MCF 10A (cell line): ENCODE results near the gene DCAKD. TPM values are rescaled to one million over a fixed set of nuclear protein-coding genes. Genes with fewer than 3 reads are reported as not detected.

Experiments
- BruUV-seq: library from RNA; stranded (reverse); fragments of 400-500 nt; replicated peaks from 2 replicates; lab custom pipeline; 2021; lab: Mats Ljungman, UMichigan
- CTCF ChIA-PET: fragments of 300-600 bp; sonication (Branson Sonifier 250); formaldehyde crosslinking; extraction: SDS; loops from one replicate; lab custom pipeline; 2021; ENCODE audit warnings: antibody characterized with exemption, inconsistent platforms; lab: Yijun Ruan, JAX
- POLR2A ChIA-PET: fragments of 300-600, 350-650 bp; sonication (Branson Sonifier 250); formaldehyde crosslinking; extraction: SDS; loops from one replicate; lab custom pipeline; 2020; ENCODE audit warnings: antibody characterized with exemption, inconsistent platforms; lab: Yijun Ruan, JAX
- DNase-seq: peaks from one replicate; pipeline ENCODE4 v3.0.0-alpha.2; 2018; ENCODE audit not compliant: unreplicated experiment
- H3K27ac Mint-ChIP-seq: one replicate; pipeline ENCODE4 v1.8.0; 2022; ENCODE audit warnings: mild to moderate bottlenecking, low read depth, mixed read lengths; ENCODE audit not compliant: unreplicated experiment
- H3K27me3 Mint-ChIP-seq: one replicate; pipeline ENCODE4 v1.8.0; 2022; ENCODE audit warnings: mixed read lengths; ENCODE audit not compliant: insufficient read depth, unreplicated experiment
- H3K36me3 Mint-ChIP-seq: one replicate; pipeline ENCODE4 v1.8.0; 2022; ENCODE audit warnings: mild to moderate bottlenecking, moderate library complexity, mixed read lengths; ENCODE audit not compliant: insufficient read depth, unreplicated experiment
- H3K4me1 Mint-ChIP-seq: one replicate; pipeline ENCODE4 v1.8.0; 2022; ENCODE audit warnings: mixed read lengths; ENCODE audit not compliant: insufficient read depth, unreplicated experiment
- H3K4me3 Mint-ChIP-seq: one replicate; pipeline ENCODE4 v1.8.0; 2022; ENCODE audit warnings: mild to moderate bottlenecking, moderate library complexity, mixed read lengths; ENCODE audit not compliant: unreplicated experiment
- H3K9me3 Mint-ChIP-seq: one replicate; pipeline ENCODE4 v1.8.0; 2022; ENCODE audit warnings: mixed read lengths; ENCODE audit not compliant: unreplicated experiment
- CTCF ChIP-seq: fragments of 200-600 bp; IDR thresholded peaks from one replicate; pipeline ENCODE4 v1.8.0; 2022; ENCODE audit warnings: antibody characterized with exemption, mild to moderate bottlenecking; ENCODE audit not compliant: unreplicated experiment
- intact Hi-C: fragments of 100-400 bp; cut with micrococcal nuclease; formaldehyde crosslinking; loops from 2 replicates; pipeline ENCODE4 v1.14.1; 2022
- total RNA-seq: library from RNA; stranded (reverse); gene quantifications from 2 replicates; pipeline ENCODE4 v1.2.3, GENCODE V29; 2022

DCAKD gene
- total RNA-seq, 1 experiment from 2014 or later, result 23.3 TPM

GRCh38 chr17:45032174-45032541 is 19.3 kb downstream of the DCAKD start:
- Mint-ChIP-seq H3K27ac (no peak overlapping the region), H3K36me3 (peaks cover 49% of the 10 kb centered on the region), H3K4me3 (no peak overlapping the region), H3K4me1 (no peaks in the 10 kb centered on the region), H3K27me3 (no peaks in the 10 kb centered on the region), H3K9me3 (no peaks in the 10 kb centered on the region)
- ChIA-PET POLR2A (interaction anchor here (1.0 to 1.7 kb wide), 2 partner anchors 62 to 111 kb away, joined by 3 to 4 read pairs; no protein-coding TSS in a partner anchor), CTCF (interaction anchor here (0.5 to 1.6 kb wide), 5 partner anchors 10 to 140 kb away, joined by 3 to 10 read pairs (median 3); no protein-coding TSS in a partner anchor)
- no peak for DNase-seq
- intact Hi-C loops, result no loop called here
- no TSS peak for BruUV-seq
- TF ChIP-seq CTCF, result no peak

GRCh38 chr17:45031231-45032173 is 19.9 kb downstream of the DCAKD start:
- H3K4me1 Mint-ChIP-seq, result no peaks in the 10 kb centered on the region
- no peak for TF ChIP-seq CTCF
- no peaks in the 10 kb centered on the region for H3K27me3 Mint-ChIP-seq
- peaks cover 55% of the 10 kb centered on the region for H3K36me3 Mint-ChIP-seq
- no TSS peak for BruUV-seq
- no peaks in the 10 kb centered on the region for H3K9me3 Mint-ChIP-seq
- H3K27ac Mint-ChIP-seq, result no peak overlapping the region
- intact Hi-C loops, result no loop called here
- CTCF ChIA-PET, result interaction anchor here (0.6 to 1.7 kb wide), 6 partner anchors 9 to 139 kb away, joined by 3 to 10 read pairs (median 4); no protein-coding TSS in a partner anchor
- DNase-seq, result no peak
- no peak overlapping the region for H3K4me3 Mint-ChIP-seq
- POLR2A ChIA-PET, result interaction anchor here (1.0 to 1.7 kb wide), 2 partner anchors 62 to 110 kb away, joined by 3 to 4 read pairs; no protein-coding TSS in a partner anchor

- Mint-ChIP-seq H3K27me3 (no peaks in the 10 kb centered on the region), H3K27ac (no peak overlapping the region), H3K9me3 (no peaks in the 10 kb centered on the region), H3K4me3 (no peak overlapping the region), H3K4me1 (no peaks in the 10 kb centered on the region), H3K36me3 (peaks cover 56% of the 10 kb centered on the region)
- no peak for DNase-seq
- intact Hi-C loops, result no loop called here
- ChIA-PET CTCF (interaction anchor here (0.8 to 1.7 kb wide), 4 partner anchors 8 to 110 kb away, joined by 3 to 10 read pairs (median 4); no protein-coding TSS in a partner anchor), POLR2A (interaction anchor here (0.9 to 1.7 kb wide), 2 partner anchors 9 to 109 kb away, joined by 3 to 4 read pairs; no protein-coding TSS in a partner anchor)
- TF ChIP-seq CTCF, result no peak
- no TSS peak for BruUV-seq
Measured at GRCh38 chr17:45030733-45031132, 20.7 kb downstream of the DCAKD start.
